ENCODE data around the gene CPM.

DNA sequence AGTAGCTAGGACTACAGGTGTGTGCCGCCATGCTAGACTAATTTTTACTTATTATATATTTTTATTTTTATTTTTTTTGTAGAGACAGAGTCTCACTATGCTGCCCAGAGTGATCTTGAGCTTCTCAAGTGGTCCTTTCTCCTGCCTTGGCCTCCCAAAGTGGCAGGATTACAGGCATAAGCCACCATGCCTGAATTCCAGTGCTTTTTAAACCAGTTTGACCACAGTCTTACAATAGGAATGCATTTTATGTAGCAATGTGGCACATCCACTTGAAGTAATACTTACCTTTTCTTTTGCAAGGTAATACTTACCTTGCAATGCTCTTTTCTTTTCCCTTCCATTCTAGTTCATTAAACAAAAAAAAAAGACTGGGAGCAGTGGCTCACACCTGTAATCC, 38.0 kb upstream of the CPM start:
- TF ChIP-seq, protein P1, sequence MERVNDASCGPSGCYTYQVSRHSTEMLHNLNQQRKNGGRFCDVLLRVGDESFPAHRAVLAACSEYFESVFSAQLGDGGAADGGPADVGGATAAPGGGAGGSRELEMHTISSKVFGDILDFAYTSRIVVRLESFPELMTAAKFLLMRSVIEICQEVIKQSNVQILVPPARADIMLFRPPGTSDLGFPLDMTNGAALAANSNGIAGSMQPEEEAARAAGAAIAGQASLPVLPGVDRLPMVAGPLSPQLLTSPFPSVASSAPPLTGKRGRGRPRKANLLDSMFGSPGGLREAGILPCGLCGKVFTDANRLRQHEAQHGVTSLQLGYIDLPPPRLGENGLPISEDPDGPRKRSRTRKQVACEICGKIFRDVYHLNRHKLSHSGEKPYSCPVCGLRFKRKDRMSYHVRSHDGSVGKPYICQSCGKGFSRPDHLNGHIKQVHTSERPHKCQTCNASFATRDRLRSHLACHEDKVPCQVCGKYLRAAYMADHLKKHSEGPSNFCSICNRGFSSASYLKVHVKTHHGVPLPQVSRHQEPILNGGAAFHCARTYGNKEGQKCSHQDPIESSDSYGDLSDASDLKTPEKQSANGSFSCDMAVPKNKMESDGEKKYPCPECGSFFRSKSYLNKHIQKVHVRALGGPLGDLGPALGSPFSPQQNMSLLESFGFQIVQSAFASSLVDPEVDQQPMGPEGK (CRISPR knock-in tag; IDR thresholded peaks at IDR 0.05; ENCODE audit: borderline replicate concordance), result no peak
- TF ChIP-seq RARB (CRISPR knock-in tag; IDR thresholded peaks at IDR 0.05) (no peak), ZFP30 (CRISPR knock-in tag; IDR thresholded peaks at IDR 0.05) (no peak), GLIS3 (CRISPR knock-in tag; IDR thresholded peaks at IDR 0.05) (no peak)
- TF ChIP-seq, protein P2, sequence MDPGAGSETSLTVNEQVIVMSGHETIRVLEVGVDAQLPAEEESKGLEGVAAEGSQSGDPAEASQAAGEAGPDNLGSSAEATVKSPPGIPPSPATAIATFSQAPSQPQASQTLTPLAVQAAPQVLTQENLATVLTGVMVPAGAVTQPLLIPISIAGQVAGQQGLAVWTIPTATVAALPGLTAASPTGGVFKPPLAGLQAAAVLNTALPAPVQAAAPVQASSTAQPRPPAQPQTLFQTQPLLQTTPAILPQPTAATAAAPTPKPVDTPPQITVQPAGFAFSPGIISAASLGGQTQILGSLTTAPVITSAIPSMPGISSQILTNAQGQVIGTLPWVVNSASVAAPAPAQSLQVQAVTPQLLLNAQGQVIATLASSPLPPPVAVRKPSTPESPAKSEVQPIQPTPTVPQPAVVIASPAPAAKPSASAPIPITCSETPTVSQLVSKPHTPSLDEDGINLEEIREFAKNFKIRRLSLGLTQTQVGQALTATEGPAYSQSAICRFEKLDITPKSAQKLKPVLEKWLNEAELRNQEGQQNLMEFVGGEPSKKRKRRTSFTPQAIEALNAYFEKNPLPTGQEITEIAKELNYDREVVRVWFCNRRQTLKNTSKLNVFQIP (CRISPR knock-in tag; IDR thresholded peaks at IDR 0.05; ENCODE audit: borderline replicate concordance, low read depth), result no peak
